NOMO-1 (cell line): ENCODE measurements around the gene FAT2.
"Not testable (repeated sequence)": the region's sequence is repeated elsewhere in the genome, so short reads cannot be mapped to it uniquely, and the experiment has no call there.

Experiments used
- DNase-seq, 2 experiments: peaks; one replicate each; lab custom pipeline; 2025; ENCODE audit not compliant: unreplicated experiment in 2 of 2; lab: John Stamatoyannopoulos, UW

Gene FAT2

GRCh38 chr5:151612689-151613427, 21.7 kb upstream of the FAT2 start:
- DNase-seq, result no peak

- no peak for DNase-seq
These were observed 20.1 kb upstream of the FAT2 start for GRCh38 chr5:151611127-151611775.

- DNase-seq, result no peak
These were observed 17.4 kb upstream of the FAT2 start for GRCh38 chr5:151608522-151608921.

DNA sequence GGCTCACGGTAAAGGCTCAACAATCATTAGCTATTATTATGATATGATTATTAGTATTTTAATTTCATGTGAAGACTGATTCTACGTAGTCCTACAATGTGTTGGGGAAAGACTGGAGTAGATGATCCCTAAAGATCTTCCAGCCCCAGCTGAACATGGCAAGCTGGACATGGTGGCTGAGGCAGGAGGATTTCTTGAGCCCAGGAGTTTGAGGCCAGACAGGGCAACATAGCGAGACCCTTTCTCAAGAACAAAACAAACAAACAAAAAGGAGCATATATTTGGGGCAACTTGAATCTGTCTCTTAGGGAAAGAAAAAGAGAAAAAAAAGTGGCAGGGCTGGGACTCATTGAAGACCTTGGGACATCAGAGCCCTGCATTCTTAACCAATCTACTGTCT, 16.2 kb upstream of the FAT2 start:
- DNase-seq, result no peak

DNA sequence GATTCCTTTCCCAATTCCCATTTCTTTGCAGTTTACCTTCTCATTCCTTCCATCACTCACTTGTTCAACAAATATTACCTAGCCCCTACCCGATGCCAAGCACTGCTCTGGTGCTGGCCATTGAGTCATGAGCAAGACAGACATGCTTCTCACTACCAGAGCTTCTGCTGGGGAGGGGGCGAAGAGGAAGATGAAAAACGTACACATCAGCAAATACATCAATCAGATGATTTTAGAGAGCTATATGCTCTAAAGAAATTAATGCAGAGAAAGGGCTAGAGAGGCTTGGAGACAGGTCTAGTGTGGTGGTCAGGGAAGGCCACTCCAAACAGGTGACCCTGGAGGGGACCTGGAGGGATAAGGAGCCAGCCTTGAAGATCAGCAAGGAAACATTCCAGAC, 14.4 kb upstream of the FAT2 start:
- DNase-seq, result no peak

- DNase-seq, result no peak
These were observed 11.7 kb upstream of the FAT2 start for GRCh38 chr5:151602806-151603205.

DNA sequence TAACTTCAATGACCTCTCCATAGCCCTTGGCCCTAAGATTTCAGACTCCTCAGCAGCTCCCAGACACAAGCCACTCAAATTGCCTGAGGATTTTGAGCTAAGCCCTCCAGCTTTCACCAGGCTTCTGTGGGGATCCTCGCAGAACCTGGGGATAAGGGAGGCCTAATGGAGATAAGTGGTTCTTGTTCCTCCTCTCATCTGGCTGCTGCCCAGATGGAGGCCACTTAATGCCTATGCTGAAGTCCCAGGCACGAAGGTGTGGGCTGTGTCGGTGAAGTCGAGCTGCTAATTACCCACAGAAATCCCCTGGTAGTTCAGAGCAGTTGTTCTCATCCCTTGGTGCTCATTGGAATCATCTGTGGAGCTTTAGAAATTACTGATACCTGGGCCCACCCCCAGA, 10.3 kb upstream of the FAT2 start:
- DNase-seq, result no peak

GRCh38 chr5:151600069-151600665, 9.0 kb upstream of the FAT2 start:
- DNase-seq, result no peak

DNA sequence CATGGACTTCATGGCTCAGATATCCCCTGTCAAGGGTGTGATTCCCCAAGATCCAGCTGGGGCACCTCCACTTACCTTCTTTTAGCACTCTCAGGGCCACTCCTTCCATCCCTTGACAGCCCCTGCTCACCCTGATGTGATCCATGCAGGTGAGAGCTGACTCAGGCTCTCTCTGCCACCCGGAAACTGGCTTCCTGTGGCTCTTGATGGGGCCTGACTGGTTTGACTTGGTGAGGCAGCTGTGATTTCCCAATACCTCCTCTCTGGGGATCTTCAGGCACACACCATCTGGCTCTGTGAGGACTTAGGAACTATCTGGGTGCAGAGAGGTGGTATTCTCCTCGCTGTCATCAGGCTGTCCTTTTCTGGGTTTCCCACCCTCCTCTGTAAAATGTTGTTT, 7.9 kb upstream of the FAT2 start:
- DNase-seq, result no peak

- DNase-seq, result no peak
These were observed 7.4 kb upstream of the FAT2 start for GRCh38 chr5:151598549-151598948.

DNA sequence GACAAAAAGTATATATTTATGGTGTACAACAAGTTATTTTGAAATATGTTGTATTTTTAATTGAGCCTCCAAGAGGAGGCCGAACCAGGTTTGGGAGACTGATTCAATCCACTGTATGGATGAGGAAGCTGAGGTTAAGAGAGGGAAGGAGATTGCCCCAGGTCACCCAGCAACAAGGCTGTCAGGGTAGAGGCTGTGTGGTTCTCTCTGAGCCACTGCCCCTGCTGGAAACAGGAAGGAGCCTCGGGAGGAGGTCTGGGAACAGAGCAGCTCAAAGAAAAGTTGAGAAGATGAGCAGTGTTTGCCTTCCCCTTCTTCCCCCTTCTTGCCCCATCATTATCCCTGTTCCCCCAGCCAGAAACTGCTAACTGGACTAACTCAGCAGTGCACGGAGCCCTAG, 6.6 kb upstream of the FAT2 start:
- no peak for DNase-seq

DNA sequence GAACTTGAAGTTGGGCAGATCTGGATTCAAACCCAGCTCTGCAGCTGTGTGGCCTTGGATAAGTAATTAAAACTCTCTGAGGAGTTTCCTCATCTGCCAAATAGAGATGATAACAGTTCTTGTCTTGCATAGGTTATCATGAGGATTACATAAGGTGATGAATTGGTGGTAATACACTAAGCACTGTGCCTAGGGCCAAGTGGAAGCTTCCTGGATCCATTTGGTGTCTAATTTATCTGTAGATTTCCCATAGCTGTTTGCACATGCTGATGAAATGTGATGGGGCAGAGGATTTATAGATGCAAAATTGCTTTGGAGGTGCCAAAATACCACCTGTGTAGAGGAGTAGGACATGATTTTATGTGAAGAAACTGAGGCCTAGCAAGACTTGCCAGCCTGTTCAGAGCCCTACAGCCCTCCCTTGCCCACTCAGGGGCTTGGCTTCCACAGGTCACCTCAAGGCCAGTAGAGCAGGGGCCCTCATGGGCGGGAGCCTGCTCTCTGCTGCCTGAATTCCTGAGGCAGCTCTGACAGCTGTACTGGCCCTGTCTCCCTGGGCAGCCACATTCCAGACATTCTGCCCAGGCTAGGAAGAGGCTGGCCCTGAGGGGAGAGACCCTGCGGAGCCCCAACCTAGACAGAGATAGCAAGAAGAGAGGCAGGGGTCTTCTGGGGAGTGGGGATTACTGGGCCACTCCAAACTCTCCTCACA, 5.9 kb upstream of the FAT2 start:
- DNase-seq, result no peak

GRCh38 chr5:151595411-151595826, 4.3 kb upstream of the FAT2 start:
- DNase-seq, result no peak

- no peak for DNase-seq
These were observed 1.8 kb upstream of the FAT2 start for GRCh38 chr5:151592855-151593408.

GRCh38 chr5:151589878-151590570, 1.1 kb downstream of the FAT2 start:
- no peak for DNase-seq

GRCh38 chr5:151587796-151588555, 3.2 kb downstream of the FAT2 start:
- DNase-seq, result no peak

GRCh38 chr5:151585970-151586369, 5.2 kb downstream of the FAT2 start:
- DNase-seq, result no peak

- not testable (repeated sequence) for DNase-seq
These were observed 5.8 kb downstream of the FAT2 start for GRCh38 chr5:151585344-151585743.

GRCh38 chr5:151584057-151584937, 6.8 kb downstream of the FAT2 start:
- no peak for DNase-seq
